Body of pancreas (tissue), 4 donors: Measurements from ENCODE around the gene ACTN1. TPM values are rescaled to one million over a fixed set of nuclear protein-coding genes. Genes with fewer than 3 reads are reported as not detected.

Experiments used
- ATAC-seq: fragments of 150-250 bp; one replicate; pipeline ENCODE4 v1.9.1; 2016
- DNase-seq, 4 donors: peaks; one replicate each; pipeline ENCODE4 v3.0.0-alpha.2; 2019
- H3K27ac ChIP-seq, 4 donors: fragments of 200-600 bp; sonication (generic); 1 replicate in 3 of 4; 2 replicates in 1 of 4; pipeline versions ENCODE4 v1.5.1 to v1.6.1; 2016 to 2019; ENCODE audit warnings: mild to moderate bottlenecking in 1 of 4, mixed read lengths in 1 of 4, moderate library complexity in 1 of 4
- H3K27me3 ChIP-seq, 2 donors: fragments of 200-600 bp; sonication (generic); one replicate each; pipeline ENCODE4 v1.6.0; 2016; ENCODE audit warnings: mild to moderate bottlenecking in 1 of 2
- H3K36me3 ChIP-seq, 2 donors: fragments of 200-600 bp; sonication (generic); replicated peaks in 1 of 2; 2 replicates each; pipeline ENCODE4 v1.5.1; 2016; ENCODE audit warnings: low read depth in 2 of 2; ENCODE audit not compliant: insufficient read depth in 1 of 2
- H3K4me1 ChIP-seq: fragments of 200-600 bp; sonication (generic); one replicate; pipeline ENCODE4 v1.6.0; 2016
- H3K4me3 ChIP-seq, 2 donors: fragments of 200-600 bp; sonication (generic); 1 replicate in 1 of 2; 2 replicates in 1 of 2; pipeline ENCODE4 v1.5.1; 2016 to 2019
- H3K9me3 ChIP-seq, 3 donors: fragments of 200-600 bp; sonication (generic); 1 replicate in 2 of 3; 2 replicates in 1 of 3; pipeline ENCODE4 v1.5.1; 2016
- CTCF ChIP-seq, 7 experiments: fragments of 450-650 bp in 4 of 7; fragments of 200-600 bp in 3 of 7; sonication (generic) in 3 of 7; IDR thresholded peaks; one replicate each; pipeline ENCODE4 v1.5.1; 2016 to 2019; ENCODE audit warnings: antibody characterized with exemption in 7 of 7
- POLR2A ChIP-seq, 3 donors: fragments of 450-650 bp; IDR thresholded peaks; one replicate each; pipeline ENCODE4 v1.6.1; 2016; ENCODE audit warnings: antibody characterized with exemption in 3 of 3, mild to moderate bottlenecking in 2 of 3
- WGBS, 2 donors: methylation state at CpG; one replicate each; pipeline ENCODE4 v1.1.5; 2017; 5-methylcytosine and 5-hydroxymethylcytosine counted together
- intact Hi-C: fragments of 100-400 bp; cut with DNase I; formaldehyde crosslinking; loops from one replicate; pipeline ENCODE4 v1.15.1; 2023
- total RNA-seq, 2 donors: library from RNA; depleted of rRNA; stranded (reverse); fragments of >200 nt; gene quantifications; one replicate each; pipeline ENCODE4 v1.1.0, GENCODE V29; 2016

Gene ACTN1
- total RNA-seq, 2 donors from 2014 or later: 84.8 to 93.6 TPM

GRCh38 chr14:68972507-68973218, 6.4 kb downstream of the ACTN1 start:
- H3K4me3 ChIP-seq: no peak overlapping the region
- ATAC-seq (no peak), DNase-seq (no peak)
- TF ChIP-seq CTCF (IDR thresholded peaks at IDR 0.05) (no peak), POLR2A (IDR thresholded peaks at IDR 0.05) (no peak)
- no peak overlapping the region for H3K27ac ChIP-seq
- intact Hi-C loops: no loop called here
- H3K27me3 ChIP-seq: no peaks in the 10 kb centered on the region
- 91 to 94% methylated on average over 14 of the region's 14 CpGs for WGBS, 2 donors
- no peaks in the 10 kb centered on the region for H3K9me3 ChIP-seq
- no peaks in the 10 kb centered on the region for H3K36me3 ChIP-seq
- H3K4me1 ChIP-seq: peaks cover 74% of the 10 kb centered on the region

GRCh38 chr14:68971411-68972035, 7.6 kb downstream of the ACTN1 start:
- no peak for DNase-seq

GRCh38 chr14:68970736-68971135, 8.4 kb downstream of the ACTN1 start:
- Histone ChIP-seq H3K4me1 (peaks cover 75% of the 10 kb centered on the region), H3K27ac (peak overlapping the region in 3 of 4 donors; percentile 27 to 43 (median 36)), H3K4me3 (no peak overlapping the region), H3K36me3 (no peaks in the 10 kb centered on the region), H3K27me3 (no peaks in the 10 kb centered on the region), H3K9me3 (no peaks in the 10 kb centered on the region)
- intact Hi-C loops: no loop called here
- whole genome bisulfite sequencing, 2 donors: 75 to 78% methylated on average over 5 of the region's 5 CpGs
- ATAC-seq (no peak), DNase-seq (no peak)
- TF ChIP-seq CTCF (IDR thresholded peaks at IDR 0.05) (no peak), POLR2A (IDR thresholded peaks at IDR 0.05) (no peak)

More at GRCh38 chr14:68971411-68972035, 7.6 kb downstream of the ACTN1 start:
- Histone ChIP-seq H3K4me1 (peaks cover 75% of the 10 kb centered on the region), H3K27ac (no peak overlapping the region), H3K27me3 (no peaks in the 10 kb centered on the region), H3K4me3 (no peak overlapping the region), H3K9me3 (no peaks in the 10 kb centered on the region), H3K36me3 (no peaks in the 10 kb centered on the region)
- TF ChIP-seq POLR2A (IDR thresholded peaks at IDR 0.05) (no peak), CTCF (IDR thresholded peaks at IDR 0.05) (no peak)
- no peak for ATAC-seq
- WGBS, 2 donors: 77 to 79% methylated on average over 9 of the region's 9 CpGs
- intact Hi-C loops: no loop called here

- H3K4me3 ChIP-seq: no peak overlapping the region
- ATAC-seq: no peak
- WGBS, 2 donors: 34 to 40% methylated on average over 8 of the region's 8 CpGs
- DNase-seq: no peak
- TF ChIP-seq POLR2A (IDR thresholded peaks at IDR 0.05) (no peak), CTCF (IDR thresholded peaks at IDR 0.05) (no peak)
- H3K27ac ChIP-seq: peak overlapping the region; percentile 6 to 43 (median 32)
- H3K36me3 ChIP-seq: no peaks in the 10 kb centered on the region
- no peaks in the 10 kb centered on the region for H3K9me3 ChIP-seq
- peaks cover 75% of the 10 kb centered on the region for H3K4me1 ChIP-seq
- no peaks in the 10 kb centered on the region for H3K27me3 ChIP-seq
- intact Hi-C loops: no loop called here
Observed at GRCh38 chr14:68970038-68970612, 9.0 kb downstream of the ACTN1 start.
